OCI-LY3 (cell line): Measurements from ENCODE around the gene GAB2.

Source experiments
- EZH2phosphoT487 ChIP-seq: fragments of 200-600 bp; shearing (Covaris generic); IDR thresholded peaks from 2 replicates; pipeline ENCODE4 v1.6.1; 2018; ENCODE audit warnings: antibody characterized with exemption, mixed run types, low read depth
- TF ChIP-seq, protein P1 (sequence below): fragments of 200-600, 300-600 bp; sonication (generic); IDR thresholded peaks from 2 replicates; pipeline ENCODE4 v1.5.1; 2014; ENCODE audit warnings: antibody characterized with exemption, low read length, low read depth

DNA sequence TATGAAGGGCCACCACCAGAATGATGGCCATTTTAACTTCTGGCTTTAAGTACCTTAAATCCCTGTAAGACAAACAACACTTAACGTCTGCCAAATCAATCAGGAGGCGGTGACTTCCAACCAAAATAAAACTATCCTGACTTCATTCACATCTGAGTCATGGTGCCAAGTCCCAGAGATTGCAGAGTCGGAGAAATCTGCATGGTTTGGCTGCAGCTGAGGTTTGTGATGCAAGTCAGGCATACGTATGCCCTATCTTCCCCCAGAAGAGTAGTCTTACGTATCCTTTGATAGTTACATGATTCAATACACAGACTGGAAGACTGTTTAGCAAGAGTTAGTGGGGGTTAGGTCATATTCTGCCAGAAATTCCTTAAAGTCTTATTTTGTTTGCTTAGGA, 1.7 kb upstream of the GAB2 start:
- TF ChIP-seq, protein P1, sequence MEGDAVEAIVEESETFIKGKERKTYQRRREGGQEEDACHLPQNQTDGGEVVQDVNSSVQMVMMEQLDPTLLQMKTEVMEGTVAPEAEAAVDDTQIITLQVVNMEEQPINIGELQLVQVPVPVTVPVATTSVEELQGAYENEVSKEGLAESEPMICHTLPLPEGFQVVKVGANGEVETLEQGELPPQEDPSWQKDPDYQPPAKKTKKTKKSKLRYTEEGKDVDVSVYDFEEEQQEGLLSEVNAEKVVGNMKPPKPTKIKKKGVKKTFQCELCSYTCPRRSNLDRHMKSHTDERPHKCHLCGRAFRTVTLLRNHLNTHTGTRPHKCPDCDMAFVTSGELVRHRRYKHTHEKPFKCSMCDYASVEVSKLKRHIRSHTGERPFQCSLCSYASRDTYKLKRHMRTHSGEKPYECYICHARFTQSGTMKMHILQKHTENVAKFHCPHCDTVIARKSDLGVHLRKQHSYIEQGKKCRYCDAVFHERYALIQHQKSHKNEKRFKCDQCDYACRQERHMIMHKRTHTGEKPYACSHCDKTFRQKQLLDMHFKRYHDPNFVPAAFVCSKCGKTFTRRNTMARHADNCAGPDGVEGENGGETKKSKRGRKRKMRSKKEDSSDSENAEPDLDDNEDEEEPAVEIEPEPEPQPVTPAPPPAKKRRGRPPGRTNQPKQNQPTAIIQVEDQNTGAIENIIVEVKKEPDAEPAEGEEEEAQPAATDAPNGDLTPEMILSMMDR = no peak
- TF ChIP-seq EZH2phosphoT487 = no peak
